Measurements from ENCODE around the gene PPP1CA.

PPP1CA gene

DNA sequence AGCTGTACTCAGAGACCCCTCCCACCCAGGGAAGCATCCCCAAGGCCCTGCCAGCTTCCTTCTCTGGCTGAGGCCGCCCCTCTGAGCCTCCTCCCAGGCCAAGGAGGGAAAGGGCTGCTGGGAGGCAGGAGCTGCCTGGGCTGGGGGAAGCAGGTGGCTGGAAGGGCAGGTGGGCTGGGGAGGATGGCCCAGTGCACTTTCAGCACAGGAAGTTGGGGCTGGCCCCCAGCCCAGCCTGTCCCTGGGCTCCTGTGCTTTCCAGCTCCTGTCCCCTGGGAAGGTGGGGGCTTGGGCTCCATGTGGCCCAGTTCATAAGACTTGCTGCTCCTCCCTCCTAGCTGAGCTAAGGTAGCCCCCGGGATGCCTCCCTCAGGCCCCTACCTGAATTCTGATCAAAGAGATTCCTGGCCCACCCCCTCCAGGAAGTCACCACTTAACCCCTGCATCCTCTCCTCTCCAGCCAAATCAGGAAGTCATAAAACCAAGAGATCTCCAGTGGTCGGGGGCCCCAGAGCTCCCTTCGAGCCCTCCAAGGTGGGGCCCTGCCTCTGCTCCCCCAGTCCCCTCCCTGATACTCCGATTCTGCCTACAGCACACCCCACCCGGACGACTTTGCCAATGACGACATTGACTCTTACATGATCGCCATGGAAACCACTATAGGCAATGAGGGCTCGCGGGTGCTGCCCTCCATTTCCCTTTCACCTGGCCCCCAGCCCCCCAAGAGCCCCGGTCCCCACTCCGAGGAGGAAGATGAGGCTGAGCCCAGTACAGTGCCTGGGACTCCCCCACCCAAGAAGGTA is 4.9 kb downstream of the PPP1CA start:
- H3K27me3 ChIP-seq (replicated peaks), result no peaks in the 10 kb centered on the region
- TF ChIP-seq CTCF (IDR thresholded peaks at IDR 0.05; ENCODE audit: low read depth, low read length, missing control alignments), result no peak
- no peak overlapping the region for H3K27ac ChIP-seq
- H3K36me3 ChIP-seq (replicated peaks), result peaks cover 31% of the 10 kb centered on the region
- in situ Hi-C loops (cut with HindIII; ENCODE audit: low pct_ligation_motif_present, low sequenced_read_pairs), result no loop called here
- no peak for DNase-seq
- H3K4me3 ChIP-seq (ENCODE audit: low read depth, low read length), result no peak overlapping the region

- TF ChIP-seq CTCF (IDR thresholded peaks at IDR 0.05; ENCODE audit: low read depth, low read length, missing control alignments), result no peak
- in situ Hi-C loops (cut with HindIII; ENCODE audit: low pct_ligation_motif_present, low sequenced_read_pairs), result no loop called here
- H3K36me3 ChIP-seq (replicated peaks), result peaks cover 31% of the 10 kb centered on the region
- no peak overlapping the region for H3K4me3 ChIP-seq (ENCODE audit: low read depth, low read length)
- H3K27ac ChIP-seq, result no peak overlapping the region
- no peaks in the 10 kb centered on the region for H3K27me3 ChIP-seq (replicated peaks)
- no peak for DNase-seq
Measured at GRCh38 chr11:67396259-67396581, 5.4 kb downstream of the PPP1CA start.

DNA sequence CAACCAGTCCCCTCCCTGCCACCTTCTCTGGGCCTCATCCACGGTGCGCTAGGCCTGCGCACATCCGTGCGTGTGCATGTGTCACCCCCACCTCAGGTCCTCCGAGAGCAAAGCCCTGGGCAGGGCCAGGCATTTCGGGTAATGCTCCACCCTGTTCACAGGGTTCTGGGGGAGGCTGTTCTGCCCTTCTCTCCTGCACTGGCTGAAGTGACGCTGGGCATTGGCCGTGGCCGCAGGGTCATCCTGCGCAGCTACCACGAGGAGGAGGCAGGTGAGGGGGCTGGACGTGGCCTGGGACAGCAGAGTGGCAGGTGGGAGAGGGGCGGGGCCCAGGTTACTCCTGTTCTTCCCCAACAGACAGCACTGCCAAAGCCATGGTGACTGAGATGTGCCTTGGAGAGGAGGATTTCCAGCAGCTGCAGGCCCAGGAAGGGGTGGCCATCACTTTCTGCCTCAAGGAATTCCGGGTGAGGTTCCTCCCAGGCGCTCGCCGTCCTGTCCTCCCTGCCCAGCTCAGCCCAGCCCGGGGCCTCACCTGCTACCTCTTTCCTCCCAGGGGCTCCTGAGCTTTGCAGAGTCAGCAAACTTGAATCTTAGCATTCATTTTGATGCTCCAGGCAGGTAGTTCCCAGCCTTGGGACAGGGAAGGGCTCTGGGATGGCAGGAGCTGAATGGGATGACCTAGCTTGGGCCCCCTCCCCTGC is 6.0 kb downstream of the PPP1CA start:
- TF ChIP-seq CTCF (IDR thresholded peaks at IDR 0.05; ENCODE audit: low read depth, low read length, missing control alignments), result no peak
- Histone ChIP-seq H3K27ac (no peak overlapping the region), H3K4me3 (ENCODE audit: low read depth, low read length) (no peak overlapping the region), H3K27me3 (replicated peaks) (no peaks in the 10 kb centered on the region), H3K36me3 (replicated peaks) (peaks cover 31% of the 10 kb centered on the region)
- no peak for DNase-seq
- in situ Hi-C loops (cut with HindIII; ENCODE audit: low pct_ligation_motif_present, low sequenced_read_pairs), result no loop called here

DNA sequence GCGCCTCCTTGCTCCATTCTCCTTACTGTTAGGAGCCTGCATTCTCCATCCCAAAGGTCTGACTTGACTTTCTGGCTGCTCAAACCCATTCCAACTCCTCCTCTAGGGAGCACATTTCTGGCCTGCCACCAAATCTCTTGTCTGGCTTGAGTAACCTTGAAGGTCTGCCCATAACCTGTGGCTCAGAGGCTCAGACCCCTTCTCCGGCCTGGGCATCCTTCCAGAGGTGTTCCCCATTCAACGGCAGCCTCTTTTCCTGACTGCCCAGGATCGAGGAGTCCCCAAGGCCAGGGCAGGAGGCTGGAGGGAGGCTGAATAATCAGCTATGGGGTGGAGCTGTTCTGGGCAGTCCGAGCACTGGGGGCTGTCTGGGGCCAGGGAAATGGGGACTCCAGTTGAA is 7.7 kb downstream of the PPP1CA start:
- in situ Hi-C loops (cut with HindIII; ENCODE audit: low pct_ligation_motif_present, low sequenced_read_pairs), result no loop called here
- peaks cover 19% of the 10 kb centered on the region for H3K36me3 ChIP-seq (replicated peaks)
- DNase-seq, result no peak

DNA sequence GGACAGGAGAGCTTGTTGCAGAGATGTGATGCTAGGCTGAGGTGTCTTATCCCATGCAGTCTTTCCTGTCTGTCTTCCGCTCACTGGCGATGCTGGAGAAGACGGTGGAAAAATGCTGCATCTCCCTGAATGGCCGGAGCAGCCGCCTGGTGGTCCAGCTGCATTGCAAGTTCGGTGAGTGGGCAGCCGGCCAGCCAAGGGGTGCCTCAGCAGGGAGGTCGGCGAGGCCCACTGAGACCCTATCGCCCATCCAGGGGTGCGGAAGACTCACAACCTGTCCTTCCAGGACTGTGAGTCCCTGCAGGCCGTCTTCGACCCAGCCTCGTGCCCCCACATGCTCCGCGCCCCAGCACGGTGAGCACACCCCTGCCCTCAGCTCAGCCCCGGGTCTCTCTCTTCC is 8.2 kb downstream of the PPP1CA start:
- H3K36me3 ChIP-seq (replicated peaks), result peaks cover 14% of the 10 kb centered on the region
- H3K4me3 ChIP-seq (ENCODE audit: low read depth, low read length), result no peak overlapping the region
- H3K27ac ChIP-seq, result no peak overlapping the region
- H3K27me3 ChIP-seq (replicated peaks), result no peaks in the 10 kb centered on the region
- in situ Hi-C loops (cut with HindIII; ENCODE audit: low pct_ligation_motif_present, low sequenced_read_pairs), result no loop called here
- DNase-seq, result no peak
- TF ChIP-seq CTCF (IDR thresholded peaks at IDR 0.05; ENCODE audit: low read depth, low read length, missing control alignments), result no peak

More for the DNA sequence above, 7.7 kb downstream of the PPP1CA start:
- no peaks in the 10 kb centered on the region for H3K27me3 ChIP-seq (replicated peaks)
- no peak for TF ChIP-seq CTCF (IDR thresholded peaks at IDR 0.05; ENCODE audit: low read depth, low read length, missing control alignments)
- H3K27ac ChIP-seq, result no peak overlapping the region
- no peak overlapping the region for H3K4me3 ChIP-seq (ENCODE audit: low read depth, low read length)
